ENCODE measurements around the gene TPPP.

Gene TPPP

DNA sequence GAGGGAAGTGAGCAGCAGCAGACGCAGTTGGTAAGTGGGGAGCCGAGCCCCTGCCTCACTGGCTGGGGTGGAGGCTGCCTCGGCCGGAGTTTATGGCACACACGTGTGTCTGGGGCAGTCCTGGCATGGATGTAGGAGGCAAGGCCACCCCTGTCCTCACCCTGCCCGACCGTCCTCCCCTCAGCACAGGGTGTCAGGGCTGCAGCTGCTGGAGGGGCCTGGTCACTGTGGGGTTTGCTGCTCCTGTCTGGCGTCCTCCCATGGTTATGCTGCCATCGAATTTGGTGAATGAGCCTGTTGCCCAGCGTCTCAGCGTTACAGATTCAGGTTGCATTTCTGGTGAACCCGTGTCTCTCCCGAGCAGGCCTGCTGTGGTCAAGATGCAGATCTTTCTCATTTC lies 48.6 kb downstream of the TPPP start:
- no peak overlapping the region for H3K4me3 ChIP-seq (ENCODE audit: low read length)
- no peak overlapping the region for H3K9ac ChIP-seq (ENCODE audit: low read length)
- no peaks in the 10 kb centered on the region for H3K4me1 ChIP-seq (ENCODE audit: control insufficient read depth, low read depth, low read length)
- peaks cover 15% of the 10 kb centered on the region for H3K9me3 ChIP-seq (ENCODE audit: control insufficient read depth, low read depth, low read length)
- H3K36me3 ChIP-seq (ENCODE audit: control insufficient read depth, low read depth, low read length) = peaks cover 62% of the 10 kb centered on the region
- no peak overlapping the region for H3K27ac ChIP-seq (ENCODE audit: low read length)
- no peaks in the 10 kb centered on the region for H3K27me3 ChIP-seq (ENCODE audit: control insufficient read depth, insufficient read depth, low read length)

DNA sequence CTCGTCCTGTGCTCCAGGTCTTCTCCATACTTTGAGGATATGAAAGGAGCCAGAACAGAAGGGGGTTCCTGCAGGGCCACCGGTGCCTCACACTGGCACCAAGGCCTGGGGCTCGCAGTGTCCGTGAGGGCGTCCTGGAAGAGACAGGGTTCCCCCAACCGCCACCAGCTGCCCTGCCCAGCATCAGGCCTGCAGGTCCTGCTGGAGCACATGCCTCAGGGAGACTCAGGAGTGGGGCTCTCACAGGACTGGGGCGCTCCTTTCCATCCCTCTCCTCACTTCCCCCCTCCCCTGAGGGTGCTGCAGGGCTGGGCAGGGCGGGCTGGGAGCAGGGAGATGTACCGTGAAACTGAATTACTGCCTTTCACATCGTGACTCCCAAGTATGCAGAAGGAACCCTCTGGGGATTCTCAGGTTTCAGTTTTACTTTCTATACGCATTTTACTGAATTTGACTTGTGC lies 49.3 kb downstream of the TPPP start:
- H3K4me3 ChIP-seq (ENCODE audit: low read length) = no peak overlapping the region
- peaks cover 13% of the 10 kb centered on the region for H3K9me3 ChIP-seq (ENCODE audit: control insufficient read depth, low read depth, low read length)
- H3K36me3 ChIP-seq (ENCODE audit: control insufficient read depth, low read depth, low read length) = peaks cover 67% of the 10 kb centered on the region
- H3K27ac ChIP-seq (ENCODE audit: low read length) = no peak overlapping the region
- H3K27me3 ChIP-seq (ENCODE audit: control insufficient read depth, insufficient read depth, low read length) = no peaks in the 10 kb centered on the region
- no peak overlapping the region for H3K9ac ChIP-seq (ENCODE audit: low read length)
- H3K4me1 ChIP-seq (ENCODE audit: control insufficient read depth, low read depth, low read length) = no peaks in the 10 kb centered on the region

DNA sequence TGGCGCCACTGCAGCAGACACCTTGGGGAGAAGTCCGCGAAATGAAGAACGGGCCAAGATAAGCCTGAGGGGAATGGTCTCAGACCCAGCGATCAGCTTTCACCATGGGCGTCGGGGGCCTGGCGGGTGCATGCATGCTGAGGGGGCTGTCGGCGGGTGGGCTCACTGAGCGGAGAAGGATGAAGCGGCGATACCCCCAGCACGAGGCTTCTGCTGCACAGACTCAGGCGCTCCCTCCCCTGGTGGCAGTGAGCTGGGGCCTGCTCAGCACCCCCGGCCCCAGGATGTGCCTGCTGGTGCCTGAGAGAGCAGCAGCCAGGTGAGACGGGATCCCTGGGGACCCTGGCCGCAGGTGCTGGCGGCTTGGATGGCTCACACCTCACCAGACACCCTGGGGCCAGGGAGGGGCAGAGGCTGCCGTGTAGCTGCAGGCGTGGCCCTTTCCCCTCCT lies 49.8 kb downstream of the TPPP start:
- Histone ChIP-seq H3K4me1 (ENCODE audit: control insufficient read depth, low read depth, low read length) (no peaks in the 10 kb centered on the region), H3K4me3 (ENCODE audit: low read length) (no peak overlapping the region), H3K9me3 (ENCODE audit: control insufficient read depth, low read depth, low read length) (peaks cover 8% of the 10 kb centered on the region), H3K27ac (ENCODE audit: low read length) (no peak overlapping the region), H3K27me3 (ENCODE audit: control insufficient read depth, insufficient read depth, low read length) (no peaks in the 10 kb centered on the region), H3K9ac (ENCODE audit: low read length) (no peak overlapping the region), H3K36me3 (ENCODE audit: control insufficient read depth, low read depth, low read length) (peaks cover 67% of the 10 kb centered on the region)

DNA sequence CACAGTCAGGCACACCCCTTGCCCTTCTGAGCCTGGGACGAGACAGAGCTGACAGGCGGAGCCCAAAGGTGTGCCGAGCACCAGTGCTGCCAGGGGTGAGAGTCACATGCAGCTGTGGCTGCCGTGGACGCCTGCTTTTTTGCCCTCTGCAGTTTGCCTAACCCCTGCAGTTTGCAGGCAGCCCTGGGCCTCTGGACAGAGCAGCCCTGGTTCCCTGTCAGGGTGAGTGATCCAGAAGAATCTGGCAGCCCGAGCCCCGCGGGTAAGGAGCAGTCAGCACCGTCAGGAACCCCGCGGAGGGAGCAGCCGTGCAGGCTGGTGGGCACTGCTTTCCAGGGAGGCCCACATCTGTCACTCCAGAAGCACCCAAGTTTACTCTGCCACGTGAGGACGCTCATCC lies 50.7 kb downstream of the TPPP start:
- H3K4me3 ChIP-seq (ENCODE audit: low read length) = no peak overlapping the region
- H3K9me3 ChIP-seq (ENCODE audit: control insufficient read depth, low read depth, low read length) = no peaks in the 10 kb centered on the region
- H3K36me3 ChIP-seq (ENCODE audit: control insufficient read depth, low read depth, low read length) = peaks cover 66% of the 10 kb centered on the region

DNA sequence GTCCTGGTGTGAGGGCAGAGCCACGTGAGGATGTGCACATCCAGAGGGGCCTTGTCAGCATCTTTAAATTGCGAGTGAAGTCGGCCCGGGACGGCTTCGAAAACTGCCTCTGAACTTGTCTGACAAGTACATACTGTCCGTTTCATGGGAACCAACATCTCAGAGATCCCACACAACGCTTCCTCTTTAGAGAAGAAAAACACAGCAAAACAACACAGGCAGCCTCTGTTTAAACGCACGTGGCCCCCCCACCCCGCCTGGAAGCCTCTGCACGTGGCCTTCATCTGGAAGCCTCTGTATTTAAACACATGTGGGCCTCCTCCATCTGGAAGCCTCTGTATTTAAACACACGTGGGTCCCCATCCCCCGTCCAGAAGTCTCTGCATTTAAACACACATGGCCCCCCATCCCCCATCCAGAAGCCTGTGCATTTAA lies 51.8 kb downstream of the TPPP start:
- Histone ChIP-seq H3K36me3 (ENCODE audit: control insufficient read depth, low read depth, low read length) (peaks cover 64% of the 10 kb centered on the region), H3K27ac (ENCODE audit: low read length) (no peak overlapping the region), H3K4me3 (ENCODE audit: low read length) (no peak overlapping the region), H3K9ac (ENCODE audit: low read length) (no peak overlapping the region), H3K9me3 (ENCODE audit: control insufficient read depth, low read depth, low read length) (no peaks in the 10 kb centered on the region), H3K27me3 (ENCODE audit: control insufficient read depth, insufficient read depth, low read length) (no peaks in the 10 kb centered on the region), H3K4me1 (ENCODE audit: control insufficient read depth, low read depth, low read length) (no peaks in the 10 kb centered on the region)

More for the DNA sequence above, 50.7 kb downstream of the TPPP start:
- Histone ChIP-seq H3K27me3 (ENCODE audit: control insufficient read depth, insufficient read depth, low read length) (no peaks in the 10 kb centered on the region), H3K4me1 (ENCODE audit: control insufficient read depth, low read depth, low read length) (no peaks in the 10 kb centered on the region), H3K9ac (ENCODE audit: low read length) (no peak overlapping the region), H3K27ac (ENCODE audit: low read length) (no peak overlapping the region)

DNA sequence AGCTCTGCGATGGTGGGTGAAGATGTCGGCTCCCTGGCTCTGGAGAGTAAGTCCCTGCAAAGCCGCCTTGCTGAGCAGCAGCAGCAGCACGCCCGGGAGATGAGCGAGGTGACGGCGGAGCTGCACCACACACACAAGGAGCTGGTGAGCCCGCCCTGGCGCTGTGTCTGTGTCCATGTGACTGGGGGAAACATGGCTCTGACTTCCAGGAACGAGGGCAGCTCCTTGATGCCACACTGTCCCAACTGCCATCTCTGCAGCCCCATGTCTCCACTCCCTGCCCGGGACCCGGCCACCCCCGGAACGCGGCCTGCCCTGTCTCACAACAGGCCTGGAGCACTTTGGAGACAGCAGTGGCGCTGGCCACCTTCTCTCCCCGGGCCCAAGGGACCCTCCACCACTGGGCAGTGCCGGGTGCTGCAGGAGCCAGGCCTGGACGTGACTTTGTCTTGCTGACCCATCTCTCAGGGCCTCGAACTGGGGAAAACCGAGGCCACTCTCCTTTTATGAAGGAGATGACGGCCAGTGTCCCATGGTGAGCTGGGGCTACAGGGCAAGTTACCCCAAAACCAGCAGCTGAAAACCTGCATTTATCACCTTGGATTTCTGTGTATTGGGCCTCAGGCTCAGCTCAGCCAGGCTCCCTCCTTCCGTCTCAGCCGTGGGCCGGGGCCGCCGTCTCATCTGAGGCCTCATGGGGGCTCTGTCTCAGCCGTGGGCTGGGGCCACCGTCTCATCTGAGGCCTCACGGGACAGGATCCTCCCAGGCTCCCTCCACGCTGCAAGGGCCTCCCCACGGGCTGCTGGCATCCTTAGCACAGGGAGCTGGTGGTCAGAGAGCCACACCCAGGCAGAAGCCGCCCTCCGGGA lies 52.5 kb downstream of the TPPP start:
- no peaks in the 10 kb centered on the region for H3K4me1 ChIP-seq (ENCODE audit: control insufficient read depth, low read depth, low read length)
- peaks cover 64% of the 10 kb centered on the region for H3K36me3 ChIP-seq (ENCODE audit: control insufficient read depth, low read depth, low read length)
- H3K9ac ChIP-seq (ENCODE audit: low read length) = no peak overlapping the region
- H3K4me3 ChIP-seq (ENCODE audit: low read length) = no peak overlapping the region
- H3K9me3 ChIP-seq (ENCODE audit: control insufficient read depth, low read depth, low read length) = no peaks in the 10 kb centered on the region
- no peaks in the 10 kb centered on the region for H3K27me3 ChIP-seq (ENCODE audit: control insufficient read depth, insufficient read depth, low read length)
- H3K27ac ChIP-seq (ENCODE audit: low read length) = no peak overlapping the region

DNA sequence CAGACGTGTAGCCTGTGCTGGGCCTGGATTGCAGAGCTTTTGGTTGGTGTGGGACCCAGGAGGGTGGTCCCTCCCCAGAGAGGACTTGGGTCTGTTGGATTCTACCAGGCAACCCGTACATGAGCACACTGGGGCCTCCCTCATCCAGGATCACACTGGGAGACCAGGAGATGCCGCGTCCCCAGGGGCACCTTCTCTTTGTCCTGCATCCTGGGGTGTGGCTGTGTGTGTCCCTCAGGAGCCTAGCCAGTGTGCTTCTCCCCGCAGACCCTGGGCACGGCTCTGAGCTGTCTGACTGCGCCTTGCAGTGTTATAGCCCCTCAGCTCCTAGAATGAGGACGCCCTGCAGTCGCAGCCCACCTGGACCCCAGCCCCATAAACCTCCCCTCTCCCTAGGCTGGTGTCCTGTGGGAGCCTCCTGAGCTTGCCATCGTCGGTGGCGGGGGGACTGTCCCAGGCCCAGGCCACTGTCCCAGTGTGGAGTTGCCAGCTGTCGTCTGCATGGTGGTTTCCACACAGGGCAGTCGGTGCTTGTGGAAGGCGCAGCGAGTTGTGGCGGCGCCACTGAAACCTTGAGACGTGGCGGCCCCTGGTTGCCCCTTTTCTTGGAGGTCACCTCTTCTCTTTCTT lies 53.5 kb downstream of the TPPP start:
- Histone ChIP-seq H3K4me1 (ENCODE audit: control insufficient read depth, low read depth, low read length) (no peaks in the 10 kb centered on the region), H3K36me3 (ENCODE audit: control insufficient read depth, low read depth, low read length) (peaks cover 65% of the 10 kb centered on the region), H3K9me3 (ENCODE audit: control insufficient read depth, low read depth, low read length) (no peaks in the 10 kb centered on the region), H3K9ac (ENCODE audit: low read length) (no peak overlapping the region), H3K27ac (ENCODE audit: low read length) (no peak overlapping the region), H3K27me3 (ENCODE audit: control insufficient read depth, insufficient read depth, low read length) (no peaks in the 10 kb centered on the region), H3K4me3 (ENCODE audit: low read length) (no peak overlapping the region)

DNA sequence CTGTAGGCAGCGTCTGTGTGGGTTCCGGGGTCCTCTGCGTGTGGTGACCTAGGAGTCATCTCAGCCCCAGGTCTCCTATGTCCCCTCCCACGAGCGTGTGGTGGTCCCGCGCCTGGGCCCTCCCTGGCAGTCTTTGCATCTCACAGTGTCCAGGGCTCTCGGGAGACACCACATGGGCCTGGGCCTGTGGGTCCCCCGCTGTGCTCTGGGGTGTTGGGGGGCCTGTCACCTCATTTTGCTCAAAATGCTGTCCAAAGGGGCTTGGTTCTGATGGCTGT lies 54.0 kb downstream of the TPPP start:
- Histone ChIP-seq H3K27ac (ENCODE audit: low read length) (no peak overlapping the region), H3K9ac (ENCODE audit: low read length) (no peak overlapping the region), H3K9me3 (ENCODE audit: control insufficient read depth, low read depth, low read length) (no peaks in the 10 kb centered on the region), H3K36me3 (ENCODE audit: control insufficient read depth, low read depth, low read length) (peaks cover 63% of the 10 kb centered on the region), H3K4me1 (ENCODE audit: control insufficient read depth, low read depth, low read length) (no peaks in the 10 kb centered on the region), H3K4me3 (ENCODE audit: low read length) (no peak overlapping the region), H3K27me3 (ENCODE audit: control insufficient read depth, insufficient read depth, low read length) (no peaks in the 10 kb centered on the region)

DNA sequence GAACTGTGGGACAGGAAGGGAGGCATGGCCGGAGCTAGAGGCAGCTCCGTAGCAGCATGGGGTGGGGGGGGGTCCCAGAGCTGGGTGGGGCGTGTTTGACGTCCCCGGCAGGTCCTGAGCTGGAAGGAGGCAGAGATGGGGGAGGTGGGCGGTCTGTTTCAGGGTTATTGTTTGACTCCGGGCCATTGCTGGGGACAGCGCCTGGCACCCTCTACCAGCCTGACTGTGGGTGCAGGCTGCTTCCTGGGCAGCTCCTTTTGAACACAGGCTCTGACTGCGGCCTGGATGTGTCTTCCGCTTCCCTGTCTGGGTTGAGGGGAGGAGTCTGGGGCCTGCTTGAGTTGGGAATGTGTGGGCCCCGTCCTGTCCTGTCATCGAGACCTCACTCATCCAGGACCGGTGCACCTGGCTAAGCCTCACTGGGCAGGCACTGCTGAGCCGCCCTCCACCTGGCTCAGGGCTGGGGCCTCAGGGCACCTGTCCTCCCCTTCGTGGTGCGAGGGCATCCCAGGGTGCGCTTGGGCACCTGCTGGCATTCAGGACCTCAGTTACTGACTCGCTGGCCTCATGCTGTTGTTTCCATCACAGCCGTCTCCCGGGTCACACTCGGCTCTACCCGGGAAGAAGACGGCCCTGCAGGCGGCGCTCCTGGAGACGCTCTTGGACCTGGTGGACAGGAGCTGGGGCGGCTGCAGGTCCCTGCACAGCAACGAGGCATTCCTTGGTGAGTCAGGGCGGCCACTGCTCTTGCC lies 54.5 kb downstream of the TPPP start:
- no peak overlapping the region for H3K4me3 ChIP-seq (ENCODE audit: low read length)
- H3K9me3 ChIP-seq (ENCODE audit: control insufficient read depth, low read depth, low read length) = no peaks in the 10 kb centered on the region
- peaks cover 62% of the 10 kb centered on the region for H3K36me3 ChIP-seq (ENCODE audit: control insufficient read depth, low read depth, low read length)
- H3K27ac ChIP-seq (ENCODE audit: low read length) = no peak overlapping the region
- no peak overlapping the region for H3K9ac ChIP-seq (ENCODE audit: low read length)
- H3K27me3 ChIP-seq (ENCODE audit: control insufficient read depth, insufficient read depth, low read length) = no peaks in the 10 kb centered on the region
- H3K4me1 ChIP-seq (ENCODE audit: control insufficient read depth, low read depth, low read length) = no peaks in the 10 kb centered on the region

DNA sequence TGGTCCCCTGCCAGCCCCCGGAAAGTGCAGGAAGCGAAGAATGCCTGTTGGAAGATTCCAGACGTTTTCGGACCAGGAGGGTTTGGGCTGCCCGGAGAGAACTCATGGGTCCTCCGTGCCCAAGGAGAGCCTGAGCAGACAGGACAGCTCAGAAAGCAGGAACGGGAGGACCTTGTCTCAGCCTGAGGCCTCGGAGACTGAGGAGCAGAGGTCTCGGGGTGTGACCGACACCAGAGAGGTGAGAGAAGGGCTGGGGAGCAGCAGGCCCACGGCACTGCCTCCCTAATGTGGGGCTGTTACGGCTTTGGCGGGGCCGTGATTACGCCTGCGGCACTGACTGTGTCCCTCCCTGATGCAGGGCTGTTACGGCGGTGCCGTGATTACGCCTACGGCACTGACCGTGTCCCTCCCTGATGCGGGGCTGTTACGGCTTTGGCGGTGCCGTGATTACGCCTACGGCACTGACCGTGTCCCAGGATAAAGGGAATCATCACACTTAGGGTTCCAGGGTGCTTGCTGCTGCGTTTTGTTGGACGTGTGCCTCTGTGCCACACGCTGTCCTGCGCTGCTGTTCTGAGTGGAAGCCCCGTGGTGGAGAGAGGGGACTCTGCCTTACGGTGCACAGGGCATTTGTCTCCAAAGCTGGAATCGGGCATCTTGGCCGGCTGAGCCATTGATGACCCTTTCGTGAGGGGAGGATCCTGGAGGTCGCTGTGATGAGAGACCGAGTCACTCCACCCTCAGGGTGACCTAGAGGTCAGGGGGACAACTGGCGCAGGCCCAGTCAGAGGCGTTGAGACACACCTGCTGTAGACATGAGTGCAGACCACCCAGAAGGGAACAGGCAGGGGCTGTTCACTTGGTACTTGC lies 55.3 kb downstream of the TPPP start:
- no peaks in the 10 kb centered on the region for H3K9me3 ChIP-seq (ENCODE audit: control insufficient read depth, low read depth, low read length)
- peaks cover 60% of the 10 kb centered on the region for H3K36me3 ChIP-seq (ENCODE audit: control insufficient read depth, low read depth, low read length)
- H3K4me3 ChIP-seq (ENCODE audit: low read length) = no peak overlapping the region
- H3K27me3 ChIP-seq (ENCODE audit: control insufficient read depth, insufficient read depth, low read length) = no peaks in the 10 kb centered on the region
- H3K9ac ChIP-seq (ENCODE audit: low read length) = no peak overlapping the region
- no peak overlapping the region for H3K27ac ChIP-seq (ENCODE audit: low read length)
- no peaks in the 10 kb centered on the region for H3K4me1 ChIP-seq (ENCODE audit: control insufficient read depth, low read depth, low read length)

DNA sequence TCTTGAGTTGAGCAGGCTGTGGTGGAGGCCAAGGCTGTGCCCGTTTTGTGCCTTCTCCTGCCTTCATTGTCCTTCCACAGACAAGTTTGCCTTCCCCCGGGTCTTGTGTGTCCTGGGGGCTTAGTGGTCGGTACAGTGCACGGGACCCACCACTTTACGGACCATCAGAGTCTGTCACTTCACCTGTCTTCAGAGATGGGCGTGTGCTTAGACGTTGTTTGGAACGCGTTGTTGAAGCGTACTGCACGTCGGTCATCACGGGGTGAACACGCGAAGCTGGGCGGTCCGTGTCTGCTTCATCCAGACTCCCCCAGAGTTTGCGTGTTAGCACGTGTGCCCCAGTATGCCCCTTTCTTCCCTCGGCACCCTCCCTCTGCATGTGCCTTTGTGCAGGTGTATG lies 56.2 kb downstream of the TPPP start:
- H3K4me1 ChIP-seq (ENCODE audit: control insufficient read depth, low read depth, low read length) = no peaks in the 10 kb centered on the region
- H3K36me3 ChIP-seq (ENCODE audit: control insufficient read depth, low read depth, low read length) = peaks cover 56% of the 10 kb centered on the region
- no peaks in the 10 kb centered on the region for H3K9me3 ChIP-seq (ENCODE audit: control insufficient read depth, low read depth, low read length)
- no peak overlapping the region for H3K27ac ChIP-seq (ENCODE audit: low read length)
- no peaks in the 10 kb centered on the region for H3K27me3 ChIP-seq (ENCODE audit: control insufficient read depth, insufficient read depth, low read length)
- no peak overlapping the region for H3K9ac ChIP-seq (ENCODE audit: low read length)
- H3K4me3 ChIP-seq (ENCODE audit: low read length) = no peak overlapping the region
